Breast epithelium (tissue), 3 donors: ENCODE data around the gene ARSJ.
"Not testable (repeated sequence)": the region's sequence is repeated elsewhere in the genome, so short reads cannot be mapped to it uniquely, and the experiment has no call there.

Experiments used
- CTCF ChIP-seq, 3 donors: fragments of 450-650 bp; IDR thresholded peaks; one replicate each; pipeline ENCODE4 v1.5.1; 2016 to 2017; ENCODE audit warnings: antibody characterized with exemption in 3 of 3, mild to moderate bottlenecking in 3 of 3, moderate library complexity in 3 of 3
- POLR2AphosphoS5 ChIP-seq, 3 donors: sonication (generic); formaldehyde crosslinking; IDR thresholded peaks; one replicate each; pipeline ENCODE4 v1.6.1; 2017; ENCODE audit warnings: antibody characterized with exemption in 3 of 3

DNA sequence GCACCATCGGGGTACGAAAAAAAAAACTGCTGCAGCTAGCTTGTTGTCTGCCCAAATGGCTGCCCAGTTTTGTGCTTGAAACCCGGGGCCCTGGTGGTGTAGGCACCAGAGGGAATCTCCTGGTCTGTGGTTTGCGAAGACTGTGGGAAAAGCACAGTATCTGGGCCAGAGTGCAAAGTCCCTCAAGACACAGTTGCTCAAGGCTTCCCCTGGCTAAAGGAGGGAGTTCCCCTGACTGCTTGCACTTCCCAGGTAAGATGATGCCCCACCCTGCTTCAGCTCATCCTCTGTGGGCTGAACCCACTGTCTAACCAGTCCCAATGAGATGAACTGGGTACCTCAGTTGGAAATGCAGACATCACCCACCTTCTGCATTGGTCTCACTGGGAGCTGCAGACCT, 33.8 kb upstream of the ARSJ start:
- not testable (repeated sequence) for TF ChIP-seq CTCF, POLR2AphosphoS5 (IDR thresholded peaks at IDR 0.05)
